DND-41 (cell line): Measurements from ENCODE around the gene HES5.

ENCODE experiments used
- ATAC-seq: fragments of 200-7000 bp; cut with Tn5 transposase; 3 replicates; pipeline ENCODE4 v1.9.1; 2021; ENCODE audit warnings: low read depth; ENCODE audit not compliant: insufficient read depth
- DNase-seq: peaks from one replicate; pipeline ENCODE4 v3.0.0-alpha.2; 2020
- H2AFZ ChIP-seq: 2 replicates; pipeline ENCODE4 v1.6.0; 2012; ENCODE audit warnings: low read depth, low read length
- H3K27ac ChIP-seq: 2 replicates; pipeline ENCODE4 v1.5.1; 2012; ENCODE audit warnings: low read length, inconsistent platforms
- H3K27me3 ChIP-seq: fragments of 200-600 bp; sonication (generic); 2 replicates; pipeline ENCODE4 v1.6.0; 2012; ENCODE audit warnings: low read length, mild to moderate bottlenecking, inconsistent platforms; ENCODE audit not compliant: insufficient read depth, poor library complexity
- H3K36me3 ChIP-seq: 2 replicates; pipeline ENCODE4 v1.5.1; 2012; ENCODE audit warnings: low read length, inconsistent platforms; ENCODE audit not compliant: insufficient read depth
- H3K4me1 ChIP-seq: 2 replicates; pipeline ENCODE4 v1.5.1; 2012; ENCODE audit warnings: mild to moderate bottlenecking, low read length; ENCODE audit not compliant: insufficient read depth
- H3K4me2 ChIP-seq: 2 replicates; pipeline ENCODE4 v1.6.0; 2012; ENCODE audit warnings: mild to moderate bottlenecking, moderate library complexity, low read length, inconsistent platforms; ENCODE audit not compliant: insufficient read depth
- H3K4me3 ChIP-seq, 2 experiments: fragments of 200-600 bp in 1 of 2; shearing (Covaris generic) in 1 of 2; 2 replicates each; pipeline ENCODE4 v1.5.1; 2012 to 2016; ENCODE audit warnings: inconsistent platforms in 2 of 2, low read length in 2 of 2, mild to moderate bottlenecking in 2 of 2, low read depth in 1 of 2, moderate library complexity in 1 of 2
- H3K79me2 ChIP-seq: 2 replicates; pipeline ENCODE4 v1.6.0; 2012; ENCODE audit warnings: low read length, inconsistent platforms; ENCODE audit not compliant: insufficient read depth
- H3K9ac ChIP-seq: 2 replicates; pipeline ENCODE4 v1.6.0; 2012; ENCODE audit warnings: low read depth, mild to moderate bottlenecking, inconsistent platforms, low read length, moderate library complexity
- H3K9me3 ChIP-seq: 2 replicates; pipeline ENCODE4 v1.5.1; 2012; ENCODE audit warnings: low read length, moderate library complexity, mild to moderate bottlenecking, inconsistent platforms; ENCODE audit not compliant: insufficient read depth, severe bottlenecking
- H4K20me1 ChIP-seq: 2 replicates; pipeline ENCODE4 v1.6.0; 2012; ENCODE audit warnings: low read length; ENCODE audit not compliant: insufficient read depth
- CTCF ChIP-seq: IDR thresholded peaks from 2 replicates; pipeline ENCODE4 v1.5.1; 2012; ENCODE audit warnings: borderline replicate concordance, low read length, moderate library complexity, mild to moderate bottlenecking; ENCODE audit not compliant: poor library complexity, severe bottlenecking; ENCODE audit errors: extremely low read depth
- EZH2 ChIP-seq: IDR thresholded peaks from 3 replicates; pipeline ENCODE4 v1.6.1; 2012; ENCODE audit warnings: borderline replicate concordance, low read depth, mild to moderate bottlenecking, moderate library complexity, low read length, inconsistent platforms; ENCODE audit not compliant: severe bottlenecking

The HES5 gene

GRCh38 chr1:2494323-2494693 lies 35.8 kb downstream of the HES5 start:
- TF ChIP-seq EZH2 (no peak), CTCF (no peak)
- H3K27me3 ChIP-seq: no peaks in the 10 kb centered on the region
- no peak overlapping the region for H3K27ac ChIP-seq
- H2AFZ ChIP-seq: no peak overlapping the region
- ATAC-seq: no peak
- no peaks in the 10 kb centered on the region for H3K36me3 ChIP-seq
- no peaks in the 10 kb centered on the region for H3K9me3 ChIP-seq
- no peak for DNase-seq
- no peak overlapping the region for H3K4me3 ChIP-seq
- H3K4me1 ChIP-seq: no peaks in the 10 kb centered on the region
- H3K79me2 ChIP-seq: no peaks in the 10 kb centered on the region
- H4K20me1 ChIP-seq: no peaks in the 10 kb centered on the region
- H3K9ac ChIP-seq: no peak overlapping the region
- H3K4me2 ChIP-seq: no peak overlapping the region

GRCh38 chr1:2493691-2494322 lies 36.3 kb downstream of the HES5 start:
- Histone ChIP-seq H3K36me3 (no peaks in the 10 kb centered on the region), H3K4me3 (no peak overlapping the region), H3K27me3 (no peaks in the 10 kb centered on the region), H3K79me2 (no peaks in the 10 kb centered on the region), H4K20me1 (no peaks in the 10 kb centered on the region), H3K9ac (no peak overlapping the region), H3K9me3 (no peaks in the 10 kb centered on the region), H3K4me2 (no peak overlapping the region), H3K4me1 (no peaks in the 10 kb centered on the region), H2AFZ (no peak overlapping the region), H3K27ac (no peak overlapping the region)
- peak; percentile 56 for DNase-seq
- ATAC-seq: peak; percentile 72
- TF ChIP-seq EZH2 (no peak), CTCF (no peak)

GRCh38 chr1:2493218-2493617 lies 36.8 kb downstream of the HES5 start:
- Histone ChIP-seq H3K27me3 (no peaks in the 10 kb centered on the region), H3K36me3 (no peaks in the 10 kb centered on the region), H3K27ac (no peak overlapping the region), H3K9me3 (no peaks in the 10 kb centered on the region), H4K20me1 (no peaks in the 10 kb centered on the region), H3K4me3 (no peak overlapping the region), H2AFZ (no peak overlapping the region), H3K9ac (no peak overlapping the region), H3K4me2 (no peak overlapping the region), H3K79me2 (no peaks in the 10 kb centered on the region), H3K4me1 (no peaks in the 10 kb centered on the region)
- DNase-seq (no peak), ATAC-seq (no peak)
- TF ChIP-seq CTCF: no peak
- no peak for TF ChIP-seq EZH2
